HepG2 (cell line): Measurements from ENCODE around the gene FAM83G. TPM values are rescaled to one million over a fixed set of nuclear protein-coding genes. Genes with fewer than 3 reads are reported as not detected.

Experiments
- ATF2 ChIP-seq: sonication (generic); formaldehyde crosslinking; IDR thresholded peaks from 2 replicates; pipeline ENCODE4 v1.4.0; 2020; ENCODE audit warnings: missing genetic modification reagents
- BCL3 ChIP-seq: sonication (generic); formaldehyde crosslinking; IDR thresholded peaks from 2 replicates; pipeline ENCODE4 v1.5.1; 2020; ENCODE audit warnings: mild to moderate bottlenecking, missing genetic modification reagents, moderate library complexity
- CBFB ChIP-seq: sonication (generic); formaldehyde crosslinking; IDR thresholded peaks from 2 replicates; pipeline ENCODE4 v1.4.0; 2020; ENCODE audit warnings: missing genetic modification reagents
- FOXK2 ChIP-seq: fragments of 450-650 bp; IDR thresholded peaks from 2 replicates; pipeline ENCODE4 v1.6.1; 2016
- GATA4 ChIP-seq: sonication (generic); IDR thresholded peaks from 2 replicates; pipeline ENCODE4 v1.6.1; 2016; ENCODE audit warnings: antibody characterized with exemption, low read depth, borderline replicate concordance
- HINFP ChIP-seq: sonication (generic); formaldehyde crosslinking; IDR thresholded peaks from 2 replicates; pipeline ENCODE4 v1.4.0; 2020; ENCODE audit warnings: low read depth, mild to moderate bottlenecking, missing genetic modification reagents
- MEIS2 ChIP-seq: sonication (generic); formaldehyde crosslinking; IDR thresholded peaks from 2 replicates; pipeline ENCODE4 v1.9.0; 2021; ENCODE audit warnings: mild to moderate bottlenecking, missing genetic modification reagents
- PLSCR1 ChIP-seq: sonication (generic); formaldehyde crosslinking; IDR thresholded peaks from 2 replicates; pipeline ENCODE4 v1.5.0; 2020; ENCODE audit warnings: missing genetic modification reagents, mild to moderate bottlenecking, borderline replicate concordance
- POLR2AphosphoS5 ChIP-seq: IDR thresholded peaks from 2 replicates; pipeline ENCODE4 v1.6.1; 2012; ENCODE audit warnings: low read depth, low read length
- RARA ChIP-seq: IDR thresholded peaks from 2 replicates; pipeline ENCODE4 v1.6.1; 2016; ENCODE audit warnings: missing genetic modification reagents, missing compliant biosample characterization
- TEAD2 ChIP-seq: sonication (generic); formaldehyde crosslinking; IDR thresholded peaks from 2 replicates; pipeline ENCODE4 v1.9.0; 2021; ENCODE audit warnings: missing genetic modification reagents
- TMF1 ChIP-seq: sonication (generic); formaldehyde crosslinking; IDR thresholded peaks from 2 replicates; pipeline ENCODE4 v1.8.1; 2022; ENCODE audit warnings: low read depth, missing genetic modification reagents
- ZFP90 ChIP-seq: sonication (generic); formaldehyde crosslinking; IDR thresholded peaks from 2 replicates; pipeline ENCODE4 v1.8.0; 2022; ENCODE audit warnings: missing genetic modification reagents, mild to moderate bottlenecking, inconsistent platforms, borderline replicate concordance
- ZNF260 ChIP-seq: sonication (generic); formaldehyde crosslinking; IDR thresholded peaks from 2 replicates; pipeline ENCODE4 v1.4.0; 2020; ENCODE audit warnings: missing genetic modification reagents, low read depth, mild to moderate bottlenecking, borderline replicate concordance
- ZNF451 ChIP-seq: sonication (generic); formaldehyde crosslinking; IDR thresholded peaks from 2 replicates; pipeline ENCODE4 v1.5.0; 2020; ENCODE audit warnings: mild to moderate bottlenecking, missing genetic modification reagents
- ZNF619 ChIP-seq: sonication (generic); formaldehyde crosslinking; IDR thresholded peaks from 2 replicates; pipeline ENCODE4 v1.4.0; 2020; ENCODE audit warnings: mild to moderate bottlenecking, missing genetic modification reagents
- polyA plus RNA-seq, 8 experiments: library from polyadenylated mRNA; depleted of rRNA in 3 of 8; stranded (reverse) in 7 of 8; unstranded in 1 of 8; fragments of >200 nt; fragmentation: Illumina TruSeq in 4 of 8; extraction: Trizol in 4 of 8; gene quantifications; 2 replicates each; pipeline versions ENCODE4 v1.2.1 to v1.2.3, GENCODE V29; 2011 to 2016; ENCODE audit warnings: low read depth in 4 of 8, missing spikeins in 1 of 8, mixed read lengths in 1 of 8; ENCODE audit not compliant: insufficient read depth in 1 of 8
- total RNA-seq, 5 experiments: library from RNA; depleted of rRNA; stranded (reverse); fragments of >200 nt; fragmentation: Illumina TruSeq; extraction: Trizol; gene quantifications; 2 replicates each; pipeline ENCODE4 v1.2.3, GENCODE V29; 2016; ENCODE audit warnings: low read depth in 1 of 5
- TF ChIP-seq, protein P1 (sequence below): sonication (generic); formaldehyde crosslinking; IDR thresholded peaks from 2 replicates; pipeline ENCODE4 v1.4.0; 2020; ENCODE audit warnings: missing genetic modification reagents
- TF ChIP-seq, protein P2 (sequence below): sonication (generic); formaldehyde crosslinking; IDR thresholded peaks from 2 replicates; pipeline ENCODE4 v1.8.1; 2023; ENCODE audit warnings: mild to moderate bottlenecking, inconsistent platforms, moderate library complexity, missing genetic modification reagents, borderline replicate concordance
- TF ChIP-seq, protein P3 (sequence below): IDR thresholded peaks from 2 replicates; pipeline ENCODE4 v1.6.1; 2016; ENCODE audit warnings: mild to moderate bottlenecking, missing biosample characterization, missing genetic modification reagents

Gene FAM83G
- total and polyA plus RNA-seq, 2 of the 13 experiments (the other 11 are each of a cell fraction or from before 2014, with no cell fraction given), result 13.7 to 18.6 TPM

GRCh38 chr17:18981642-18982424 is 22.7 kb downstream of the FAM83G start (continued):
- TF ChIP-seq, protein P1, sequence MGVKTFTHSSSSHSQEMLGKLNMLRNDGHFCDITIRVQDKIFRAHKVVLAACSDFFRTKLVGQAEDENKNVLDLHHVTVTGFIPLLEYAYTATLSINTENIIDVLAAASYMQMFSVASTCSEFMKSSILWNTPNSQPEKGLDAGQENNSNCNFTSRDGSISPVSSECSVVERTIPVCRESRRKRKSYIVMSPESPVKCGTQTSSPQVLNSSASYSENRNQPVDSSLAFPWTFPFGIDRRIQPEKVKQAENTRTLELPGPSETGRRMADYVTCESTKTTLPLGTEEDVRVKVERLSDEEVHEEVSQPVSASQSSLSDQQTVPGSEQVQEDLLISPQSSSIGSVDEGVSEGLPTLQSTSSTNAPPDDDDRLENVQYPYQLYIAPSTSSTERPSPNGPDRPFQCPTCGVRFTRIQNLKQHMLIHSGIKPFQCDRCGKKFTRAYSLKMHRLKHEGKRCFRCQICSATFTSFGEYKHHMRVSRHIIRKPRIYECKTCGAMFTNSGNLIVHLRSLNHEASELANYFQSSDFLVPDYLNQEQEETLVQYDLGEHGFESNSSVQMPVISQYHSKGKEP (CRISPR knock-in tag), result no peak
- TF ChIP-seq ZFP90 (no peak; the same call in 1 of the 2 replicates), POLR2AphosphoS5 (no peak), TEAD2 (CRISPR knock-in tag) (no peak), HINFP (CRISPR knock-in tag) (peak; percentile 58; the same call in 1 of the 2 replicates), ZNF260 (CRISPR knock-in tag) (no peak), ZNF451 (CRISPR knock-in tag) (no peak), RARA (CRISPR knock-in tag) (peak; percentile 73; the same call in 1 of the 2 replicates), ATF2 (CRISPR knock-in tag) (no peak), FOXK2 (no peak), GATA4 (no peak), CBFB (CRISPR knock-in tag) (no peak), MEIS2 (peak; percentile 71; the same call in 1 of the 2 replicates), ZNF619 (CRISPR knock-in tag) (no peak), PLSCR1 (CRISPR knock-in tag) (no peak), BCL3 (CRISPR knock-in tag) (peak; percentile 82; the same call in 1 of the 2 replicates), TMF1 (CRISPR knock-in tag) (no peak)
- TF ChIP-seq, protein P2, sequence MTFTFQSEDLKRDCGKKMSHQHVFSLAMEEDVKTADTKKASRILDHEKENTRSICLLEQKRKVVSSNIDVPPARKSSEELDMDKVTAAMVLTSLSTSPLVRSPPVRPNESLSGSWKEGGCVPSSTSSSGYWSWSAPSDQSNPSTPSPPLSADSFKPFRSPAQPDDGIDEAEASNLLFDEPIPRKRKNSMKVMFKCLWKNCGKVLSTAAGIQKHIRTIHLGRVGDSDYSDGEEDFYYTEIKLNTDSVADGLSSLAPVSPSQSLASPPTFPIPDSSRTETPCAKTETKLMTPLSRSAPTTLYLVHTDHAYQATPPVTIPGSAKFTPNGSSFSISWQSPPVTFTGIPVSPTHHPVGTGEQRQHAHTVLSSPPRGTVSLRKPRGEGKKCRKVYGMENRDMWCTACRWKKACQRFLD, result peak; percentile 38; the same call in 1 of the 2 replicates
- TF ChIP-seq, protein P3, sequence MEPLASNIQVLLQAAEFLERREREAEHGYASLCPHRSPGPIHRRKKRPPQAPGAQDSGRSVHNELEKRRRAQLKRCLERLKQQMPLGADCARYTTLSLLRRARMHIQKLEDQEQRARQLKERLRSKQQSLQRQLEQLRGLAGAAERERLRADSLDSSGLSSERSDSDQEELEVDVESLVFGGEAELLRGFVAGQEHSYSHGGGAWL (CRISPR knock-in tag), result no peak; the same call in 1 of the 2 replicates
